ENCODE data around the gene ANKRD29. TPM values are rescaled to one million over a fixed set of nuclear protein-coding genes. Genes with fewer than 3 reads are reported as not detected.
"Not testable (repeated sequence)": the region's sequence is repeated elsewhere in the genome, so short reads cannot be mapped to it uniquely, and the experiment has no call there.

The ANKRD29 gene
- total RNA-seq, 1 experiment from 2014 or later, result 3.2 TPM

DNA sequence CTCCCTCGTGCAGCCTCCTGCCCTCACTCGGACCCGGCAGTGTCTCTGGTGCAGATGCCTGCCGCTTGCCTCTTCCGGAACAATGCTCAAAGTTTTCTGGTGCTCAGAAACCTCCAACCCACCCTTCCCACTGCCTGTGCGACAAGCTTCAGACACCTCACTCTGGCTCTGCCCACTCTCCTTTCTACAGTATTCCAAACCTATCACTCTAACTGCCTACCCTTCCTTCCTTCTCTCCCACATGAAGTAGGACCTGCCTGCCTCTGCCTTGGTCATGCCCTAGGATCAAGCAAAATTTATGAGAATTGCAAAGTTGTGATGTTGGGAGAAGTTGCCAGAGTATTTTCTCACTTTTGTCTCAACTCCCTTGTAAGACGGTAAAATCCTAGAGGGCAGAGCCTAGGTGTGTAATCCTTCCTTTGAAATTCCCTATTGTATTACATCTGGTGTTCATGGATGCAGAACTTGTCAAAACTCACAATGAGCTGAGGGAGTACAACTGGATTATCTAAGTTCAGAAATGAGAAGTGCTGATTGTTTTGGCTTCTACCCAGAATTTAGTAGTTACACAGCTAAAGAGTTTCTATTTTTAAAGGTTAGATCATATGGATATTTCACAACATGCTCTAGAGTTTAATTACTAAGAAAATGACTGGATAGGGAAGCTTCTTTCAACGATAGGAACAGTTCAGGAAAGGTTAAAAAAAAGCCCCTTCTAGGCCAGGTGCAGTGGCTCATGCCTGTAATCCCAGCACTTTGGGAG is 83.6 kb downstream of the ANKRD29 start:
- DNase-seq (ENCODE audit: low read depth, low spot score), result no peak
- in situ Hi-C loops (cut with HindIII; ENCODE audit: low pct_unique_long_range_greater_than_20kb, low sequenced_read_pairs), result no loop called here

DNA sequence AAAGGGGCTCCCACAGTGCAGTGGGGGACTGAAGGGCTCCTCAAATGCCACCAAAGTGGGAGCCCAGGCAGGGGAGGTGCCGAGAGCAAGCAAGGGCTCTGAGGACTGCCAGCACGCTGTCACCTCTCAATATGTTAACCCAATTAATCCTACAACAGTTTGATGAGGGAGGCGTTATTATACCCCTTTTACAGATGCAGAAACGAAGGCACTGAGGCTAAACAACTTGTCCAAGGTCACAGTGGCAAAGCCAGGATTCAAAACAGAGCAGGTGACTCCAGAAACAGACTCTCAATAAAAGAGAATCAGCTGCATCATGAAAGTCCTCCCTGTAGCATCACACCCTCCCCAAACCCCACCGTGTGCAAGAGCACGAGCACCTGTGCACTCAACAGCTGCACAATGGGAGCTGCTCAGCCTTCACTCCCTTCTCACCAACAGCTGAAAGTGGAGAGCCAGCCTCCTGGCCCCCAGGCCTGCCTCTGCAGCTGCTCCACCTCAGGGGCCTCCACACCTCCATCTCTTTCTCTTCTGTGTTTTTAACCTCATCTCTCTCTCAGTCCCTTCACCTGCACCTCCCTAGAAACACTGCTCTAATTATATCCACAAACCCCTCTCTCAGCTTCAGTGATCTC is 84.5 kb downstream of the ANKRD29 start:
- DNase-seq (ENCODE audit: low read depth, low spot score), result no peak
- in situ Hi-C loops (cut with HindIII; ENCODE audit: low pct_unique_long_range_greater_than_20kb, low sequenced_read_pairs), result no loop called here

DNA sequence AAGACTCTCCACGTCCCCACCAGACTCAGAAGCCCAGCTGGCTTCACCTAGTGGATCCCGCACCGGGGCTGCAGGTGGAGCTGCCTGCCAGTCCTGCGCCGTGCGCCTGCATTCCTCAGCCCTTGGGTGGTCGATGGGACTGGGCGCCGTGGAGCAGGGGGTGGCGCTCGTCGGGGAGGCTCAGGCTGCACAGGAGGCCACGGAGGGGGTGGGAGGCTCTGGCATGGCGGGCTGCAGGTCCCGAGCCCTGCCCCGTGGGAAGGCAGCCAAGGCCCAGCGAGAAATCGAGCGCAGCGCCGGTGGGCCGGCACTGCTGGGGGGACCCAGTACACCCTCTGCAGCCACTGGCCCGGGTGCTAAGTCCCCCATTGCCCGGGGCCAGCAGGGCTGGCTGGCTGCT is 85.2 kb downstream of the ANKRD29 start:
- in situ Hi-C loops (cut with HindIII; ENCODE audit: low pct_unique_long_range_greater_than_20kb, low sequenced_read_pairs); DNase-seq (ENCODE audit: low read depth, low spot score): not testable (repeated sequence)

DNA sequence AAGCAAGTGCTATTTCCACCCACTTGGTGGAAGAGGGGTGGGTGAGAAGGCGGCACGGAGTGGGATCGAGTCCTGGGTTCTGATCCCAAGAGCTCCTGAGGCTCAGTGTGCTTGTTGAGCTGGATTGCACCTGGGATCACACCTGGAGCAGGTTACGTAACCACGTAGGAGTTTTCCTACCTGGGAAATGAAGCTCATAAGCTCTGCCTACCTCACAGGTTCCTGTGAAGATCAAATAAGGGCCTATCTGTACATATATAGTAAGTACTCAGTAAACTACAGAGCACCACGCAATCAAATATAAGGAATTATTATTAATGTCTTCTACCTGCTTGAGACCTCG is 87.4 kb downstream of the ANKRD29 start:
- in situ Hi-C loops (cut with HindIII; ENCODE audit: low pct_unique_long_range_greater_than_20kb, low sequenced_read_pairs), result no loop called here
- no peak for DNase-seq (ENCODE audit: low read depth, low spot score)

DNA sequence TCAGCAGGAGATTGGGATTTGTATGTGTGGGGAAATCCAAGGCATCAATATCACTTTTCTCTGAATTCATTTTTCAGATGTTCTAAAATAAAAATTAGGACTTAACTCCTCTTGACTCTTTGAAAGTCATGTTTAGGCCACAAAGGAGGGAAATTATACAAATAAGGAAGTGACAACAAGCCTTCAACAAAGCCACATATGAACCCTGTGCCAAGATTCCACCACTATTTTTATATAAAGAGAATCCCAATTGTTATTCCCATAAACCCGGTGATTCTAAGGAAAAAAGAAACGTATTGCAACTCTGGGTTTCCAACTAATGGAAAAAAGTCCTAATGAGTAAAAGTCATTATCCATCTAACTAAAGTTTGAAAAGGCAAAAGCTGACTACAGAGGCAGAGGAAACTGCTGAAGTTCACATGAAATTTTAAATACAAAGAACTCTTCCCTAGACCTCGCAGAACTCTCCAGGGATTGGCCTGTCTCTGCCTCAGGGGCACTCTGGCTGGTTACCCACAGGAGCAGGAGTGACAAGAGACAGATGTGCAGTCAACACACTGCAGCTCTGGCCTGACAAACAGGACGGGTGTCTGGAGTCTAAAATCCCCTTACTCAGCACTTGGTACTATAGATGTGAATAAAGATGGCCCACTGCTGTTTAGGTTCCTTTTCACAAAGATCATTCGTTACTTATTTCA is 88.0 kb downstream of the ANKRD29 start:
- in situ Hi-C loops (cut with HindIII; ENCODE audit: low pct_unique_long_range_greater_than_20kb, low sequenced_read_pairs), result no loop called here
- no peak for DNase-seq (ENCODE audit: low read depth, low spot score)

DNA sequence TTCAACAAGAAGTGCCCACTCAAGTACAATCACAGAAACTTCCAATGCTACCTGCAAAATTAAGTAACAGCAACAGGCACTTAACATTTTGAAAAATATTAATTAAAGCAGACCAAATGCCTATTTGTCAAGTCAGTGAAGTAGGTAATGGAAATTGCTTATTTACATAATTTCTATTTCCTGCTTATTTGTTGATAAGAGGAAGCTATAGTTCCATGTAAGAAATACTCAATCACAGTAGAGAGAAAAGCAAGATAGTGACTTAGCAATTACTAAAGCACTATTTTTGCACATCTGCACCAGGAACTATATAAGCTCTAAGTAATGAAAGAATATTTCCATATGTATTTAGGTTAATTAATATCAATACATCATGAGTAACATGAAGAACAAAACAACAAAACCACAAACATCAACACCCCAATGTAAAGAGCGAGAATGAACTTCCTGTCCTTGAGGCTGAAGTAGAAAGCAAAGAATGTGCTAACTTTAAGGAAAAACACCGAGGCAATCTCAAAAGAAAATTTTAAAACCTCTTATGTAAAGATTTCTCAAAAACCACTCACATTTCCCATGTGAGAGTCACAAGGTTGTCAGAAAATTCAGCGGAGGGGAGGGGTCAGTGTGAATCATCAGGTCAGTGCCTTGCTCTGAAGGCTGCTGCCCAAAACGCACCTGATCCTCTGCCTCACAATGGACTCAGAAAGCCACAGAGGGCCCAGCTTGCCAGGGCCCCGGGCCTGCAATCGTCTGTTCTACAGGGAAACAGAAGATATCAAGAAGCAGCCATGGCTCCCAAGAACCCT is 88.9 kb downstream of the ANKRD29 start:
- in situ Hi-C loops (cut with HindIII; ENCODE audit: low pct_unique_long_range_greater_than_20kb, low sequenced_read_pairs), result no loop called here
- peak; percentile 67 for DNase-seq (ENCODE audit: low read depth, low spot score)

DNA sequence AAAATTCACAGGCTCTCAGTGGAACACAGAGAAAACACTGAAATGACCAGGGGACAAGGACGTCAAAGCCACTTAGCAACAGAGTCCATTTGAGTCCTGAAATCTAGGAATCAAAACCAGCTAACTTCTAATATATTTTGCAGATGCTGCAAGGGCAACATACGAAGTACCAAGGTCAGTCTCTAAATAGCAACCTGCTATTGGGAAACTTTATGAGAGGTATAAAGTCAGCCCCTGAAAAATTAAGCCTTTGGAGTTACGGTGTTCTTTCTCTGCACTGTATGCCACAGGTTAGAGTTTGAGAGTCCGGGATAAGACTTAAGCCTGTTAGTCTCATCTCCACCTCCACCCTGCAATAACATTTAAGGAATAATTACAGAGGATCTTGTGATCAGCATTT is 89.7 kb downstream of the ANKRD29 start:
- in situ Hi-C loops (cut with HindIII; ENCODE audit: low pct_unique_long_range_greater_than_20kb, low sequenced_read_pairs), result no loop called here

DNA sequence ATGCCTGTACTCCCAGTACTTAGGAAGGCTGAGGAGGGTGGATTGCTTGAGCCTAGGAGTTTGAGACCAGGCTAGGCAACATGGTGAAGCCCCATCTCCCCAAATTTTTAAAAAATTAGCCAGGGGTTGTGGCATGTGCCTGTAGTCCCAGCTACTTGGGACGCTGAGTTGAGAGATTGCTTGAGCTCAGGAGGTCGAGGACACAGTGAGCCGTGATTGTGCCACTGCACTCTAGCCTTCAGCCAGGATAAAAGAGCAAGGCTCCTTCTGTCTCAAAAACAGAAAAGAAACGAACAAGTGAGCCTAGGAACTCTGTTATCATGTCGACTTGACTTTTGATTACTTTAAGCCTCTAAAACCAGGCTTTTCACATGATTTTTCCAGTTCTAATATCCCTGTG is 90.1 kb downstream of the ANKRD29 start:
- no peak for DNase-seq (ENCODE audit: low read depth, low spot score)
- in situ Hi-C loops (cut with HindIII; ENCODE audit: low pct_unique_long_range_greater_than_20kb, low sequenced_read_pairs), result no loop called here

More for the DNA sequence above, 89.7 kb downstream of the ANKRD29 start:
- no peak for DNase-seq (ENCODE audit: low read depth, low spot score)

DNA sequence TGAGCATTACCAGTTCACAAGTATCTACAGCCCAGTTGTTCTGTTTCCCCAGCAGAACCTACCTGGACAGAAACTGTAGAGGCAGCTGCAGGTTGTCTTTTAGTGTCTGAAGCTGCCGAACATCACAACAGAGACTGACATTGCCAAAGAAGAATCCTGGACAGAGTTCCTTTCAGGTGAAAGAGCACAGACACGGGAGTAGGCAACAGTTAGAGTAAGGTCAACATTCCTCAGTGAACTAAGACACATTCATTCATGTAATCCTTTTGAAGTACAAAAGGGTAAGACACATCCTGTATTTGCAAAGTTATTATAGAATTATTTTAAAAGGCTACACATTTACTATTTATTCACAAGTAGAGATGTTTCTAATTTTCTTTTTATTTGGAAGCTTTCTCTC is 90.7 kb downstream of the ANKRD29 start:
- in situ Hi-C loops (cut with HindIII; ENCODE audit: low pct_unique_long_range_greater_than_20kb, low sequenced_read_pairs), result no loop called here
- no peak for DNase-seq (ENCODE audit: low read depth, low spot score)

DNA sequence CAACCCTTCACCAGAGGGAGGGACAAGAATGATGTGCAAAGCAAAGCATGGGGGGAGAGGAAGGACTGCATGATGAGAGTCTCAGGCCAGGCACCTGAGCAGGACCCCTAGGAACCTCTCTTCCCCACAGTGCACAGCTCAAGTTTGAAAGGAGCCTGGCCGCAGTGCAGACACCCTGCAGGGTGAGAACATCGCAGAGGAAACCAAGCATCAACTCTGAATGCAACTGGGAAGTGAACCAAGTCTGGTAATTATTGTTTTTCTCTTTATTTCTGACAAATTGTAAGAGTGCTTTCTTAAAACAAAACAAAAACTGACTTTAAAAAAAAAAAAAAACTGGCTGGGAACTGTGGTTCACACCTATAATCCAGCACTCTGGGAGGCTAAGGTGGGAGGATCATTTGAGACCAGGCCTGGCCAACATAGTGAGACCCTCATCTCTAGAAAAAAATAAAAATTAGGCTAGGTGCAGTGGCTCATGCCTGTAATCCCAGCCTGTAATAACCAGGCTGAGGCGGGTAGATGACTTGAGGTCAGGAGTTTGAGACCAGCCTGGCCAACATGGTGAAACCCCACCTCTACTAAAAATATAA is 91.7 kb downstream of the ANKRD29 start:
- no peak for DNase-seq (ENCODE audit: low read depth, low spot score)
- in situ Hi-C loops (cut with HindIII; ENCODE audit: low pct_unique_long_range_greater_than_20kb, low sequenced_read_pairs), result no loop called here

DNA sequence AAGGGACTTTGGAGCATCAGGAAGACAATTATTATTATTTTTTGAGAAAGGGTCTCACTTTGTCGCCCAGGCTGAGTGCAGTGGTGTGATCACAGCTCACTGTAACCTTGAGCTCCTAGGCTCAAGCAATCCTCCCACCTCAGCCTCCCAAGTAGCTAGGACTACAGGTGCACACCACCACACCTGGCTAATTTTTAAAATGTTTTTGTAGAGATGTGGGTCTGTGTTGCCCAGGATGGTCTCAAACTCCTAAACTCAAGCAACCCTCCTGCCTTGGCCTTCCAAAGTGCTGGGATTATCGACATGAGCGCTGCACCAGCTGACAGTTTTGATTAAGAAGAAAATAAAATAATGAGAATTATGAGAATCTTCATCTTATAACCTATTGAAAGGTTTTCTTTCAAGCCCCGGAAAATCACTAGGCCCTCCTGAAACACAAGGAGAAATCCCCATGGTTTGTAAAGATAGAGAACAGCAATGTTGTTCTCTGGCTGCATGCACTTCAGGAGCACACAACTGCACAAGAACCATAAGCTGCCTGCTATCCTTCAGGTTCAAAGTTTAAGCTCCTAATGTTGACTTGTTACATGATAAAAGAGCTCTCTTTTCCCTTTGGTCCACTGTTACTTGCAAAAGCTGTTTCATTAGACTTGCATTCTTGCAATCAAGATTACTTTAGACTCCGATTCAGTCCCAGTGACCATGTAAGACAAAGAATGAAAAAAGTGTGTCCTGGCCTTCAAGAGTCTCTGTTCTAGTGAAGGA is 93.2 kb downstream of the ANKRD29 start:
- in situ Hi-C loops (cut with HindIII; ENCODE audit: low pct_unique_long_range_greater_than_20kb, low sequenced_read_pairs), result no loop called here
- DNase-seq (ENCODE audit: low read depth, low spot score), result no peak

DNA sequence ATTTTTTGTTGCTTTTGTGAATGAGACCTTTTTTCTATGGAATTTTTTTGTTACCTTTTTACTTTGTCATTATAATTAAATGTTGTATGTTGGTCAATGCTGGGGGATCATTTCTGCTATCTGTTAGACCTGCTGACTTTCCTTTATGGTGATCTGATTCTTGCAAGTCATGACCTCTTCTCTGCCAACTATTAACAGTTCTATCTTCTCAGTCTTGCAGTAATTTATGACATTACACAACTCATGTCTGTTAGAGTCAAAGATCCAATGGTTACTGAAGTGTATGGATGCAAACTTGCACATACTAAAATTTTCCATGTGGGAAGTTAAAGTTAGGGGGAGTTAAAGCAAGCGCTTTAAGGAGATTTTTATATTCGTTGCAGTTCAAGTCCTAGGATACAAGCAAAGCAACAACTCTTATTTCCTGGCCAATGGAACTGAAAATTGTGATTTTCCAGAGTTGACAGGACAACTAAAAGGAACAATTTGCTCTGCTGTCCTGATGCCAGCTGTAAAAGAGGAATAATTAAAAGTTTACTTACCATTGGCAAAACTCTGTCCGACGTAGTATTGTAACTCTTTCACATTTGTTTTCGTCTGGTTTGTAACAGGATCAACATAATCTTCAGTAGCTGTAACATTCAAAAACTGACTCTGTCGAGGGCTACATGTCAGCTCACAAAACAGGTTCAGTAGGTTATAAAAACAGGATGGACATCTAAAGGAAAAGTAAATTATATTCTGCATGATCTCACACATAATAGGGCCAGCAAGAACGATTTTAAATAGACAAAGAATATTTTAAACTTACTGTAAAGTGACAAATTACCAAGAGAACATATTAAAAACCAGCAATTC is 94.2 kb downstream of the ANKRD29 start:
- no peak for DNase-seq (ENCODE audit: low read depth, low spot score)
- in situ Hi-C loops (cut with HindIII; ENCODE audit: low pct_unique_long_range_greater_than_20kb, low sequenced_read_pairs), result no loop called here

DNA sequence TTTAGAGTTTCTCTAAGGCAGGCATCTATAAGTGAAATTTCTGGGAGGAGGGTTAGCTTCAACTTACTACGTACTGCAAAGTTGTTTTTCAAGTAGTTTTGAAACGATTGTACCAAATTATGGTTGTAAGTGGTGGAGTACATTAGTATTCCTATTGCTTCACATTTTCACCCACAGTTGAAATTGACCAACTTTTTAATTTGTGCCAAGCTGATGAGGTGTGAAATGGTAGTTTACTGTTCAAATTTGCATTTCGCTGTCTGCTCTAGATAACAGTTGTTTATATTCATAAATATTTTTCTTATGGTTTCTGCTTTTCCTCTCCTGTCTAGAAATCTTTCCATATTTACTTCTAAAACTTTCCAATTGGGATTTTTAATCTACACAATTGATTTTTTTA is 95.0 kb downstream of the ANKRD29 start:
- DNase-seq (ENCODE audit: low read depth, low spot score), result no peak
- in situ Hi-C loops (cut with HindIII; ENCODE audit: low pct_unique_long_range_greater_than_20kb, low sequenced_read_pairs), result no loop called here

DNA sequence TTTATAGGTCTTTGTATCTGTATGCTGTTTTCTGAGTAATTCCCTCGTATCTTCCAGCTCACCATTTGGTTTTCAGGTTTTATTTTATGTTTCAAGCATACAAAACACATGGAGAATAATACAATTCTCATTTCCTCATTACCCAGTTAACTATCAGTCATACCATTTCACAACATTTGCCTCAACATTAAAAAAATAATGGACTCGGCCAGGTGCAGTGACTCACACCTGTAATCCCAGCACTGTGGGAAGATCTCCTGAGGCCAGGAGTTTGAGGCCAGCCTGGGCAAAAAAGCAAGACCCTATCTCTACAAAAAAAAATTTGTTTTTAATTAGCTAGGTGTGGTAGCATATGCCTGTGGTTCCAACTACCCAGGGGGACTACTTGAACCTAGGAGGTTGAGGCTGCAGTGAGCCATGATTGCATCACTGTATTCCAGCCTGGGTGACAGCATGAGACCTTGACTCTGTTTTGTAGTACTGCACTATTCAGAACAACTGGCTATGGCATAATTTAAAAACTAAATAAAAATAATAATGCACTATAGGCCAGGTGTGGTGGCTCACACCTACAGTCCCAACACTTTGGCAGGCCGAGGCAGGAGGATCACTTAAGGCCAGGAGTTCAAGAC is 96.7 kb downstream of the ANKRD29 start:
- in situ Hi-C loops (cut with HindIII; ENCODE audit: low pct_unique_long_range_greater_than_20kb, low sequenced_read_pairs), result no loop called here
- no peak for DNase-seq (ENCODE audit: low read depth, low spot score)

DNA sequence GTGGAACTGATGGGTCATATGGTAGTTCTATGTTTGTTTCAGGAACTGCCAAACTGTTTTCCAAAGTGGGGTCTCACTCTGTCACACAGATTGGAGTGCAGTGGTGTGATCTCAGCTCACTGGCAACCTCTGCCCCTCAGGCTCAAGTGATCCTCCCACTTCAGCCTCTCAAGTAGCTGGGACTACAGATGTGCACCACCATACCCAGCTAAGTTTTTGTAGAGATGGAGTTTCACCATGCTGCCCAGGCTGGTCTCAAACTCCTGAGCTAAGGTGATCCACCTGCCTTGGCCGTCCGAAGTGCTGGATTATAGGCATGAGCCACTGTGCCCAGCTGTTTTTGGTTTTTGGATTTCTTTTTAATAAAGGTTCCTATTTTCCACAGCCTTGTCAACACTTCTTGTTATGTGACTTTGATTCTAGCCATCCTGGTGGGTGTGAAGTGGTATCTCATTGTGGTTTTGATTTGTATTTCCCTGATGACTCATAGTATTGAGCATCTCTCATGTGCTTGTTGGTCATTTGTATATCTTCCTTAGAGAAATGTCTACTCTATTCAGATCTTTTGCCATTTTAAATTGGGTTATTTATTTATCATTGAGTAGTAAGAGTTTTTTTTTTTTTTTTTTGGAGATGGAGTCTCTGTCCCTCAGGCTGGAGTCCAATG is 99.2 kb downstream of the ANKRD29 start:
- no peak for DNase-seq (ENCODE audit: low read depth, low spot score)
- in situ Hi-C loops (cut with HindIII; ENCODE audit: low pct_unique_long_range_greater_than_20kb, low sequenced_read_pairs), result no loop called here
